Measurements from ENCODE around the gene TIE1.

Gene TIE1

GRCh38 chr1:43274125-43274803 lies 26.5 kb upstream of the TIE1 start:
- DNase-seq (ENCODE audit: low spot score), result no peak

GRCh38 chr1:43274804-43275180 lies 26.0 kb upstream of the TIE1 start:
- no peak for DNase-seq (ENCODE audit: low spot score)

- no peak for DNase-seq (ENCODE audit: low spot score)
These were observed 24.8 kb upstream of the TIE1 start for GRCh38 chr1:43275826-43276620.

- DNase-seq (ENCODE audit: low spot score), result no peak
These were observed 24.1 kb upstream of the TIE1 start for GRCh38 chr1:43276673-43277072.

- no peak for DNase-seq (ENCODE audit: low spot score)
These were observed 23.5 kb upstream of the TIE1 start for GRCh38 chr1:43277116-43277876.

- DNase-seq (ENCODE audit: low spot score), result no peak
These were observed 21.6 kb upstream of the TIE1 start for GRCh38 chr1:43279161-43279560.

- DNase-seq (ENCODE audit: low spot score), result no peak
These were observed 21.1 kb upstream of the TIE1 start for GRCh38 chr1:43279666-43280065.

- no peak for DNase-seq (ENCODE audit: low spot score)
These were observed 20.1 kb upstream of the TIE1 start for GRCh38 chr1:43280692-43281091.

GRCh38 chr1:43282220-43283195 lies 18.3 kb upstream of the TIE1 start:
- DNase-seq (ENCODE audit: low spot score), result peak; percentile 76

GRCh38 chr1:43284065-43284464 lies 16.7 kb upstream of the TIE1 start:
- no peak for DNase-seq (ENCODE audit: low spot score)

- DNase-seq (ENCODE audit: low spot score), result no peak
These were observed 16.2 kb upstream of the TIE1 start for GRCh38 chr1:43284546-43285110.

GRCh38 chr1:43285269-43285990 lies 15.4 kb upstream of the TIE1 start, which contains the start of gene C1orf210:
Gene C1orf210 (minus strand): TSS chr1:43285581. CDS start chr1:43283270, 2,311 bp downstream.
- DNase-seq (ENCODE audit: low spot score), result no peak

- DNase-seq (ENCODE audit: low spot score), result no peak
These were observed 14.7 kb upstream of the TIE1 start for GRCh38 chr1:43286115-43286514.

GRCh38 chr1:43286533-43286932 lies 14.2 kb upstream of the TIE1 start:
- no peak for DNase-seq (ENCODE audit: low spot score)

GRCh38 chr1:43288058-43288784 lies 12.6 kb upstream of the TIE1 start:
- DNase-seq (ENCODE audit: low spot score), result no peak

GRCh38 chr1:43288785-43289706 lies 11.7 kb upstream of the TIE1 start:
- no peak for DNase-seq (ENCODE audit: low spot score)

- no peak for DNase-seq (ENCODE audit: low spot score)
These were observed 8.6 kb upstream of the TIE1 start for GRCh38 chr1:43292216-43292615.

GRCh38 chr1:43292679-43293078 lies 8.1 kb upstream of the TIE1 start:
- no peak for DNase-seq (ENCODE audit: low spot score)

- DNase-seq (ENCODE audit: low spot score), result no peak
These were observed 7.6 kb upstream of the TIE1 start for GRCh38 chr1:43293176-43293575.
